Loucy (cell line): ENCODE measurements around the gene FGF14.
"Not testable (repeated sequence)": the region's sequence is repeated elsewhere in the genome, so short reads cannot be mapped to it uniquely, and the experiment has no call there.

Experiments used
- H2AFZ ChIP-seq: fragments of 200-600 bp; sonication (generic); 2 replicates; pipeline ENCODE4 v1.6.0; 2016; ENCODE audit warnings: antibody characterized with exemption, mild to moderate bottlenecking, low read length, moderate library complexity
- H3F3A ChIP-seq: fragments of 200-600 bp; 2 replicates; pipeline ENCODE4 v1.6.0; 2016; ENCODE audit warnings: antibody characterized with exemption, low read depth, mild to moderate bottlenecking
- H3K27me3 ChIP-seq: fragments of 200-600 bp; sonication (generic); 2 replicates; pipeline ENCODE4 v1.6.1; 2014; ENCODE audit warnings: low read length, mild to moderate bottlenecking; ENCODE audit not compliant: insufficient read depth, poor library complexity, severe bottlenecking
- H3K36me3 ChIP-seq: fragments of 200-600 bp; sonication (generic); 2 replicates; pipeline ENCODE4 v1.6.1; 2016; ENCODE audit warnings: low read length; ENCODE audit not compliant: insufficient read depth
- H3K4me1 ChIP-seq: fragments of 200-600 bp; sonication (generic); 2 replicates; pipeline ENCODE4 v1.5.1; 2014; ENCODE audit warnings: low read length, mild to moderate bottlenecking; ENCODE audit not compliant: insufficient read depth, poor library complexity, severe bottlenecking
- H3K4me2 ChIP-seq: fragments of 200-600 bp; sonication (generic); 2 replicates; pipeline ENCODE4 v1.6.0; 2014; ENCODE audit warnings: antibody characterized with exemption, low read length, low read depth, mild to moderate bottlenecking; ENCODE audit not compliant: poor library complexity, severe bottlenecking
- H3K4me3 ChIP-seq: fragments of 200-600 bp; sonication (generic); 2 replicates; pipeline ENCODE4 v1.5.1; 2014; ENCODE audit warnings: low read length, mild to moderate bottlenecking, mixed read lengths; ENCODE audit not compliant: poor library complexity, severe bottlenecking
- H3K79me2 ChIP-seq: fragments of 200-600 bp; sonication (generic); 2 replicates; pipeline ENCODE4 v1.6.1; 2014; ENCODE audit warnings: low read length; ENCODE audit not compliant: insufficient read depth
- H3K9ac ChIP-seq: fragments of 200-600 bp; sonication (generic); 2 replicates; pipeline ENCODE4 v1.6.0; 2014; ENCODE audit warnings: mild to moderate bottlenecking, low read depth, low read length, moderate library complexity; ENCODE audit not compliant: poor library complexity, severe bottlenecking
- H3K9me2 ChIP-seq: fragments of 200-600 bp; sonication (generic); replicated peaks from 2 replicates; pipeline ENCODE4 v1.6.1; 2016; ENCODE audit warnings: low read depth, low read length, mixed read lengths
- H3K9me3 ChIP-seq: fragments of 200-600 bp; sonication (generic); 2 replicates; pipeline ENCODE4 v1.6.1; 2014; ENCODE audit warnings: mild to moderate bottlenecking, antibody characterized with exemption, low read length, low read depth; ENCODE audit not compliant: insufficient read depth
- H4K20me1 ChIP-seq: fragments of 200-600 bp; sonication (generic); 2 replicates; pipeline ENCODE4 v1.6.0; 2014; ENCODE audit warnings: antibody characterized with exemption, low read length, mild to moderate bottlenecking; ENCODE audit not compliant: insufficient read depth, poor library complexity, severe bottlenecking
- CTCF ChIP-seq: fragments of 200-600 bp; sonication (generic); conservative IDR thresholded peaks from 2 replicates; pipeline ENCODE4 v1.5.1; 2014; ENCODE audit warnings: mild to moderate bottlenecking, antibody characterized with exemption, low read length
- EZH2phosphoT487 ChIP-seq: fragments of 200-600 bp; IDR thresholded peaks from 2 replicates; pipeline ENCODE4 v1.6.1; 2018; ENCODE audit warnings: antibody characterized with exemption, mild to moderate bottlenecking, moderate library complexity, borderline replicate concordance

Gene FGF14

DNA sequence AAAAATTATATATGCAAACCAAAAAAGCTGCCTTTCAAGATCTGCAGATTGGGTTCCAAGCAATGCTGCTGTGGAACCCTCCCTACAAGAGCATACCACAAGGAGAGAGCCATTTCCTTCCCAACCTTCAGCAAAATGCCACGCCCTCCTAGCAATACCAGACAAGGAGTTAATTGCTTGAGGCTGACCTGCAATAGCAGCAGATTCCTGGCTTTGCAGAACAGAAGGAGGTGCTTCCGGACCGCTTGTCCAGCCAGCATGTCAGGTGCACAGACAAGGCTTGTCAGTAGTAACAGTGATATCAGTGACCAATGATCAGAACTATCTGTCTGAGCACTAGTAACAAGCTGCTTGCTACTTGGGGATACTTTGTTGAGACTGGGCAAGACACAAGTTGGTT, 301.6 kb downstream of the FGF14 start:
- no peak overlapping the region for H2AFZ ChIP-seq
- H4K20me1 ChIP-seq: no peaks in the 10 kb centered on the region
- no peaks in the 10 kb centered on the region for H3K27me3 ChIP-seq
- H3K4me1 ChIP-seq: no peaks in the 10 kb centered on the region
- no peaks in the 10 kb centered on the region for H3K36me3 ChIP-seq
- H3K79me2 ChIP-seq: no peaks in the 10 kb centered on the region
- H3K4me2 ChIP-seq: no peak overlapping the region
- H3K9me3 ChIP-seq: no peaks in the 10 kb centered on the region
- H3K9ac ChIP-seq: no peak overlapping the region
- no peaks in the 10 kb centered on the region for H3F3A ChIP-seq
- H3K4me3 ChIP-seq: no peak overlapping the region
- no peak for TF ChIP-seq EZH2phosphoT487
- no peak for TF ChIP-seq CTCF
- H3K9me2 ChIP-seq: no peaks in the 10 kb centered on the region

DNA sequence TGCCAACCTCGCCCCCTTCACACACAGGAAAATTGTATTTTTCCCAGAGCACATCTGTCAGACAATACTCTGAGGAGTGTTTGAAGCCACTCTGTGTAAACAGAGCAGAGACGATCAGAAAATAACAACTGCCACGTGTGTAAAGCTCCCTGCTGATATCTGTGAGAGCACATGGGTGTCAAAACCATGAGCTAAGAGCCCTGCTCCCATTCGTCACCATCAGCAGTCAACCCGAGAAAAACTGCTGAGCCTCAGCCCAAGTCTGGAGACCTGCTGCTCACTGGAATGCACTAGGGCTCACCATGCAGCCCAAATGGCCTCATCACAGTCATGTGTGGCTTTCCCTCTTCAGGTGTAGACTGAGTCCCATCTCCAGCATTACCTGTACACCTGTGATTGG, 304.1 kb downstream of the FGF14 start:
- no peak overlapping the region for H3K9ac ChIP-seq
- no peaks in the 10 kb centered on the region for H4K20me1 ChIP-seq
- H2AFZ ChIP-seq: no peak overlapping the region
- H3K4me3 ChIP-seq: no peak overlapping the region
- H3F3A ChIP-seq: no peaks in the 10 kb centered on the region
- no peaks in the 10 kb centered on the region for H3K4me1 ChIP-seq
- H3K9me2 ChIP-seq: no peaks in the 10 kb centered on the region
- H3K79me2 ChIP-seq: no peaks in the 10 kb centered on the region
- no peaks in the 10 kb centered on the region for H3K27me3 ChIP-seq
- no peak for TF ChIP-seq EZH2phosphoT487
- no peak for TF ChIP-seq CTCF
- no peak overlapping the region for H3K4me2 ChIP-seq
- no peaks in the 10 kb centered on the region for H3K36me3 ChIP-seq
- no peaks in the 10 kb centered on the region for H3K9me3 ChIP-seq

DNA sequence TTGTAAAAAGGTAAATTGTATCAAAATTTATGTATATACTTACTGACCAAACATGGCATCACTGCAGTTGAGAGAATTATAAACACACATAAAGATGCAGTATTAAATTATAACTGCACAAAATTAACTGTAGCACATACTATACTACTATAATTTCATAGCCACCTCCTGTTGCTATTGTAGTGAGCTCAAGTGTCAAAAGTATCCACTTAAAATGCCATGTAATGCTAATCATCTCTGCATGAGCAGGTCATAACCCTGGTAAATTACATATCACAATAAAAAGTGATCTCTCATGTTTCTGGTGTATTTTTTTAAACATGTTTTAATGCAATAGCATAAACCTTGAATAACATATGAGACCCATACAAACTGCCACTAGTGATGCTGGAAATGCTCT, 308.6 kb downstream of the FGF14 start:
- not testable (repeated sequence) for H3F3A ChIP-seq, H3K79me2 ChIP-seq, H4K20me1 ChIP-seq, H3K27me3 ChIP-seq, H3K4me2 ChIP-seq, H3K9ac ChIP-seq, H3K4me1 ChIP-seq, H3K36me3 ChIP-seq, H3K4me3 ChIP-seq, H3K9me2 ChIP-seq, H3K9me3 ChIP-seq, H2AFZ ChIP-seq

- Histone ChIP-seq H3K9me3 (no peaks in the 10 kb centered on the region), H3K4me2 (no peak overlapping the region), H3F3A (no peaks in the 10 kb centered on the region), H3K79me2 (no peaks in the 10 kb centered on the region), H3K4me1 (no peaks in the 10 kb centered on the region), H3K4me3 (no peak overlapping the region), H3K27me3 (no peaks in the 10 kb centered on the region), H3K9me2 (no peaks in the 10 kb centered on the region), H3K36me3 (no peaks in the 10 kb centered on the region), H3K9ac (no peak overlapping the region), H4K20me1 (no peaks in the 10 kb centered on the region), H2AFZ (no peak overlapping the region)
- TF ChIP-seq EZH2phosphoT487 (no peak), CTCF (no peak)
Observed at GRCh38 chr13:102091231-102091630, 310.6 kb downstream of the FGF14 start.
